Heart left ventricle (tissue), 16 donors: Measurements from ENCODE around the gene SLC9A7. TPM values are rescaled to one million over a fixed set of nuclear protein-coding genes. Genes with fewer than 3 reads are reported as not detected.

Experiments used
- ATAC-seq, 4 donors: fragments of 200-7000 bp; cut with Tn5 transposase; one replicate each; pipeline ENCODE4 v1.9.1; 2020 to 2022; ENCODE audit warnings: moderate library complexity in 4 of 4, mild to moderate bottlenecking in 3 of 4, moderate number of reproducible peaks in 1 of 4
- DNase-seq, 5 donors: peaks; one replicate each; pipeline ENCODE4 v3.0.0-alpha.2; 2020
- H3K27ac ChIP-seq, 12 donors: fragments of 200-600 bp; sonication (generic) in 4 of 12; one replicate each; pipeline versions ENCODE4 v1.5.0 to v1.8.0; 2016 to 2022; ENCODE audit warnings: mild to moderate bottlenecking in 2 of 12
- H3K27me3 ChIP-seq, 9 donors: fragments of 200-600 bp; sonication (generic) in 2 of 9; one replicate each; pipeline versions ENCODE4 v1.5.1 to v1.8.0; 2016 to 2022; ENCODE audit warnings: mild to moderate bottlenecking in 3 of 9
- H3K36me3 ChIP-seq, 9 donors: fragments of 200-600 bp; sonication (generic) in 2 of 9; one replicate each; pipeline versions ENCODE4 v1.5.0 to v1.8.0; 2018 to 2022; ENCODE audit warnings: mild to moderate bottlenecking in 2 of 9
- H3K4me1 ChIP-seq, 12 donors: fragments of 200-600 bp; sonication (generic) in 4 of 12; one replicate each; pipeline versions ENCODE4 v1.5.0 to v1.8.0; 2016 to 2022; ENCODE audit warnings: mild to moderate bottlenecking in 3 of 12
- H3K4me3 ChIP-seq, 12 donors: fragments of 200-600 bp; sonication (generic) in 4 of 12; one replicate each; pipeline versions ENCODE4 v1.5.0 to v1.8.0; 2017 to 2022; ENCODE audit warnings: mild to moderate bottlenecking in 9 of 12, moderate library complexity in 4 of 12
- H3K9me3 ChIP-seq, 12 donors: fragments of 200-600 bp; sonication (generic) in 4 of 12; one replicate each; pipeline versions ENCODE4 v1.5.0 to v1.8.0; 2016 to 2022; ENCODE audit warnings: mild to moderate bottlenecking in 1 of 12
- CTCF ChIP-seq, 12 donors: fragments of 200-600 bp; sonication (generic) in 4 of 12; IDR thresholded peaks; one replicate each; pipeline versions ENCODE4 v1.5.0 to v1.8.0; 2018 to 2022; ENCODE audit warnings: antibody characterized with exemption in 12 of 12, mild to moderate bottlenecking in 5 of 12
- POLR2A ChIP-seq, 2 donors: fragments of 450-650 bp; IDR thresholded peaks; one replicate each; pipeline ENCODE4 v1.6.1; 2017; ENCODE audit warnings: antibody characterized with exemption in 2 of 2, mild to moderate bottlenecking in 2 of 2, moderate library complexity in 2 of 2
- WGBS, 4 donors: extraction: QIAGEN DNeasy Blood & Tissue Kit in 2 of 4; methylation state at CpG; one replicate each; pipeline versions ENCODE4 v1.1.5 to v1.1.7; 2013 to 2018; 5-methylcytosine and 5-hydroxymethylcytosine counted together
- intact Hi-C, 10 donors: fragments of 100-400 bp; cut with DNase I; formaldehyde crosslinking; loops; one replicate each; pipeline versions ENCODE4 v1.11.1 to v1.14.2; 2022
- polyA plus RNA-seq, 2 donors: library from polyadenylated mRNA; stranded (reverse); fragments of 200-250 nt; gene quantifications; one replicate each; pipeline ENCODE4 v1.2.3, GENCODE V29; 2013
- total RNA-seq, 9 donors: library from RNA; depleted of rRNA in 2 of 9; stranded (reverse); fragments of >200 nt in 2 of 9; fragmentation: NEBNext Ultra II Directional in 3 of 9; extraction: Animal tissue kit (Norgen Biotek cat#: 25700) in 3 of 9; gene quantifications; one replicate each; pipeline versions ENCODE4 v1.1.0 to v1.2.4, GENCODE V29; 2016 to 2023
- donor health status: ischemic (EF 13 %, LVEDD 7.1; RV severe dilation, severe dysfunction).
- donor health status: healthy with polysubstance abuse.
- donor health status: DM: no; HTN: yes; CAD: no.
- donor health status: DM: no; HTN: no; CAD: no.
- donor health status: ischemic (EF 25% LVEDD 6.9; RV normal size, moderate dysfunction).
- donor health status: ischemic (EF 25% LVEDD 5.7; RV mildly dilated, moderate dysfunction).
- donor health status: healthy.
- donor health status: DM: yes; HTN: yes; CAD: no.
- donor health status: ischemic (EF 35%, LVEDD 5.7; RV mildly dilated, moderate dysfunction).
- donor health status: nonischemic (EF 11% LVEDD 7.7; RV severe dilation, severe dysfunction).
- donor health status: DM: yes; HTN: yes; CAD: no.
- donor health status: PGD.
- donor health status: ischemic (EF 29% LVEDD 5.4; RV normal size, mild dysfunction).
- donor health status: nonischemic (EF 23%, LVEDD 6.1; RV moderate dilation, normal function).

SLC9A7 gene
- total and polyA plus RNA-seq, 11 donors: 0.46 to 8.6 (median 2.3) TPM

DNA sequence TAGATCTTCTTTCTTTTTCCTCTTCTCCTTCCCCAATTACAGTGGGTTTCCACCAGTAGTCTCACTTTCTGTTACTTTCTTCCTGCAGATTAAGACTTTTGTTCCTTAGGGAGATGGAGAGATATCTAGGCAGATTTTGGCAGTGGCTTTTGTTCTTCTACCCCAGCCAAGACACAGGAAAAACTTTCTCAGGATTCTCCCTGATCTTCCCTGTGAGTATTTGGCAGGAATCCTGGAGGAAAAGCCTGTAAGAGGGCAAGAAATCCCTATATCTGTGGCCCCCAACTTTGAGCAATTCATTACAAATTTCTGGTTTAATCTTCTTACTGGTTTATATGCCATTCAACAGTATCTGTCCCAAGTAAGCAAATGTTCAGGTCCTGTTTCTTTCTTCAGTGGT, 21.9 kb downstream of the SLC9A7 start:
- DNase-seq: no peak
- H3K27me3 ChIP-seq: no peaks in the 10 kb centered on the region
- TF ChIP-seq POLR2A (IDR thresholded peaks at IDR 0.05) (no peak), CTCF (IDR thresholded peaks at IDR 0.05) (no peak)
- intact Hi-C loops: no loop called here
- H3K4me1 ChIP-seq: no peaks in the 10 kb centered on the region
- no peak overlapping the region for H3K4me3 ChIP-seq
- ATAC-seq: no peak
- H3K27ac ChIP-seq: no peak overlapping the region
- peaks cover 0 to 22% (median 8%) of the 10 kb centered on the region in 12 donors for H3K9me3 ChIP-seq
- no peaks in the 10 kb centered on the region for H3K36me3 ChIP-seq

- H3K36me3 ChIP-seq: no peaks in the 10 kb centered on the region
- no peaks in the 10 kb centered on the region for H3K27me3 ChIP-seq
- H3K4me3 ChIP-seq: no peak overlapping the region
- DNase-seq (no peak), ATAC-seq (no peak)
- intact Hi-C loops: no loop called here
- no peaks in the 10 kb centered on the region for H3K4me1 ChIP-seq
- TF ChIP-seq POLR2A (IDR thresholded peaks at IDR 0.05) (no peak), CTCF (IDR thresholded peaks at IDR 0.05) (no peak)
- WGBS, 4 donors: 69 to 88% (median 78%) methylated on average over 2 of the region's 2 CpGs
- peaks cover 0 to 22% (median 8%) of the 10 kb centered on the region in 12 donors for H3K9me3 ChIP-seq
- no peak overlapping the region for H3K27ac ChIP-seq
These were observed 23.3 kb downstream of the SLC9A7 start for GRCh38 chrX:46735622-46736021.

DNA sequence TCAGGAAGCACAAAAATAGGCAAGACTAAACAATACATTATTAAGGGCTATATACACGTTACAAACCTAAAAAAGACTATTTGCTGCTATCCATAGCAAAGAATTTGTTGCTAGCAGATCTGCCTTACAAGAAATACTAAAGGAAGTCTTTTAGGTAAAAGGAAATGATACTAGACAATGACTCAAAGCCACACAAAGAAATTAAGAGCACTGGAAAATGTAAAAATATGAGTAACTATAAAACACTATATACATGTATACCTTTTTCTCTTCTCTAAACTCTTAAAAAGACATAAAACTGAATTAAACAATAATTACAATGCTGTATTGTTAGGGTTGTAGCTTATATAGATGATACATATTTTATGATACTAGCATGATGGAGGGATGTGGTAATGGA, 25.7 kb downstream of the SLC9A7 start:
- no peak overlapping the region for H3K27ac ChIP-seq
- WGBS, 4 donors: 42 to 68% (median 54%) methylated on average over 1 of the region's 1 CpG

GRCh38 chrX:46730765-46731164, 28.2 kb downstream of the SLC9A7 start:
- no peak overlapping the region for H3K4me3 ChIP-seq
- H3K9me3 ChIP-seq: peaks cover 0 to 11% (median 4%) of the 10 kb centered on the region in 12 donors
- no peaks in the 10 kb centered on the region for H3K36me3 ChIP-seq
- no peak overlapping the region for H3K27ac ChIP-seq
- ATAC-seq (no peak), DNase-seq (no peak)
- no peak for TF ChIP-seq POLR2A (IDR thresholded peaks at IDR 0.05)
- no peak for TF ChIP-seq CTCF (IDR thresholded peaks at IDR 0.05)
- intact Hi-C loops: no loop called here
- no peaks in the 10 kb centered on the region for H3K4me1 ChIP-seq
- WGBS, 4 donors: 53 to 71% (median 59%) methylated on average over 1 of the region's 1 CpG
- peaks cover 0 to 5% (median 0%) of the 10 kb centered on the region in 9 donors for H3K27me3 ChIP-seq

More for the DNA sequence above, 25.7 kb downstream of the SLC9A7 start:
- TF ChIP-seq POLR2A (IDR thresholded peaks at IDR 0.05): no peak
- no peak for TF ChIP-seq CTCF (IDR thresholded peaks at IDR 0.05)
- Histone ChIP-seq H3K27me3 (no peaks in the 10 kb centered on the region), H3K4me1 (no peaks in the 10 kb centered on the region), H3K9me3 (peaks cover 0 to 22% (median 8%) of the 10 kb centered on the region in 12 donors), H3K36me3 (no peaks in the 10 kb centered on the region), H3K4me3 (no peak overlapping the region)
- DNase-seq (no peak), ATAC-seq (no peak)
- intact Hi-C loops: no loop called here
